ENCODE measurements around the gene PPCS.
"Not testable (repeated sequence)": the region's sequence is repeated elsewhere in the genome, so short reads cannot be mapped to it uniquely, and the experiment has no call there.

Gene PPCS

DNA sequence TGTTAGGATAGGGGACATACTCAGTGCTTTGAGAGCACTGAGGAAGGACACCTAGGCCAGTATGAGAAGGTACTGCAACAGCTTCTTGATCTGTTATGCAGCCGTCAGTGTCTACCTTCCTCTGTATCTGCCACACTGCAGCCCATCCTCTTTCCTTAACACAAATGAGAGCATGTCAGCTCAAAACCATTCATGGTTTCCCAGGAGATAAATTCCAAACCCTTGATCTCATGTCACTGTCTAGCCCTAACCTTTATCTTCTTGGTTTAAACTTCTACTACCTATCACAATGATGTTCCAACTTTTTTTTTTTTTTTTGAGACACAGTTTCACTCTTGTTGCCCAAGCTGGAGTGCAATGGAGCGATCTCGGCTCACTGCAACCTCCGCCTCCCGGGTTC lies 1.9 kb upstream of the PPCS start:
- no peak for DNase-seq

DNA sequence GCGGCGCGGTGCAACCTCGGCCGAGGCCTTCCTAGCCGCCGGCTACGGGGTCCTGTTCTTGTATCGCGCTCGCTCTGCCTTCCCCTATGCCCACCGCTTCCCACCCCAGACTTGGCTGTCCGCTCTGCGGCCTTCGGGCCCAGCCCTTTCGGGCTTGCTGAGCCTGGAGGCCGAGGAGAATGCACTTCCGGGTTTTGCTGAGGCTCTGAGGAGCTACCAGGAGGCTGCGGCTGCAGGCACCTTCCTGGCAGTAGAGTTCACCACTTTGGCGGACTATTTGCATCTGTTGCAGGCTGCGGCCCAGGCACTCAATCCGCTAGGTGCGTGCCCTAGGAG lies 379 bp downstream of the PPCS start:
- peak; percentile 11 to 49 (median 37) for DNase-seq

DNA sequence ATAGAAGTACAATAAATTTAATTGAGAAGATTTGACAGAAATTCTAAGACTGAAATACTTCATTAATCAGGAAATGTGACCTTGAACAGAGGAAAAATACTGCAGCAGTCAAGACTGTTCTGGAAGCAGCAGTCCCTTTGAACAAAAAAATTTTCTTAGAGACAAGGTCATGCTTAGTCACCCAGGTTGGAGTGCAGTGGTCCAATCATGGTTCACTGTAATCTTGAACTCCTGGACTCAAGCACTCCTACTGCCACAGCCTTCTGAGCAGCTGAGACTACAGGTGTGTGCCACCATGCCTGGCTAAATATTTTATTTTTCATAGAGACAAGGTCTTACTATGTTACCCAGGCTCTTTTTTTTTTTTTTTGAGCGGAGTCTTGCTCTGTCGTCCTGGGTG lies 4.9 kb downstream of the PPCS start:
- no peak for DNase-seq

DNA sequence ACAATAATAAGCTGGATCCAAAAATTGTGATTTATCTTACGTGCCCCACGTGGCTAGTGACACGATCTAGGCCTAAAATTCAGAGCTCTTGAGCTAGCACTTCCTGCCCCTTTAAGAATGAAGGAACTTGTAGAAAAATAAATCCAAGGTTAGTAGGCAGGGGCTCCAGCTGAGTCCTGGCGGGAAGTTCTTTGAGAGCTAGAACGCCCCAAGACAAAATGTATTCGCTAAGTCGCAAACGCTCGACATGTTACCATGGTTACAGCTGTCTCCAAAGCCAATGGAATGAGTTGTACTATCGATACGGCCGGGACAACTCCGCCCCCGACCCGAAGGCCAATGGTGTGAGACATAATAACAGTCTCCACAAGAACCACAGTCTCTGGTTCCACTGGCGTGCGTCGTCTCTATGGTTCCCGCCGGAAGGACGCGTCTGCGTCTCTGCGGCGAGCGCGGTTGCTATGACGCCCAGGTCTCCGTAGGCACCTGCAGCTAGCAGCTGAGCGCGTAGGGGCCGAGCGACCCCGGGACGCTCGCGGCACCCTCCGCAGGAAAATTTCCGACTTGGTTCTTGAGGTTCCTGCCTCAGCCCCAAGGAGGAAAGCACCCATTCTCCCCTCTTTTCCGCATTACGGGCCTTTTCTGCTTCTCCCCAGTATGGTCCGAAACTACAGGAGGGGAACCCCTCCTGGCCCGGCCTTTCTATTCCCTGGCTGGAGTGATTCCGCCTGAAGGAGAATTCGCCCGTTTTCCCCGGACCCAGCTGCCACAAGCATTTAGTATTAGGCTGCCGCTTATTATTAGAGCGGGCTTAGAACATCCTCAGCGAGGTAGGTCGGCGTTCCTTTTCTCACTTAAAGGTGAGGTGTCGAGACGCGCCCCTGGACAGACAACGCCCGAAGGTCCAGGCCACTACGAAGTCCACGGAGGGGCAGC lies 6.8 kb downstream of the PPCS start, which contains the start of gene CCDC30:
TSS of gene CCDC30 (plus strand) at position 459 of the 936 bp plus-strand sequence. CDS start 17,266 bp downstream, outside the sequence.
- DNase-seq: peak; percentile 81 to 92 (median 90)

DNA sequence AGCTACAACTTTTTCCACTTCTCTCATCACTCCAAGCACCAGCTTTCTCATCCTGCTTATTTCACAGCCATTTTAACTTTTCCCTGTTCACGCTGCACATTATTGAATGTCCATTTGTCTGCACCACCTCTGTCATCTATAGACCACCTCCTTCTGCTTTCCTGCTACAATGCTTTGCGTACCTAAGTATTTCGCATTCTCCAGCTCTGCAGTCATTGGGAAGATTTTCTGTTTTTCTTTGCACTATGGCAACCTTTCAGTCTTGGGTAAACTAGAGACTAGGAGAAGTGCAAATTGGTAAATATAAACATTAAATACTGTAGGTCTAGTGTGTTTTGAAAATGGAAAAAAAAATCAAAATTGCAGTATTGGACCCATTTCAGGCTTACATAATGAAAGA lies 7.6 kb downstream of the PPCS start:
- DNase-seq: no peak

DNA sequence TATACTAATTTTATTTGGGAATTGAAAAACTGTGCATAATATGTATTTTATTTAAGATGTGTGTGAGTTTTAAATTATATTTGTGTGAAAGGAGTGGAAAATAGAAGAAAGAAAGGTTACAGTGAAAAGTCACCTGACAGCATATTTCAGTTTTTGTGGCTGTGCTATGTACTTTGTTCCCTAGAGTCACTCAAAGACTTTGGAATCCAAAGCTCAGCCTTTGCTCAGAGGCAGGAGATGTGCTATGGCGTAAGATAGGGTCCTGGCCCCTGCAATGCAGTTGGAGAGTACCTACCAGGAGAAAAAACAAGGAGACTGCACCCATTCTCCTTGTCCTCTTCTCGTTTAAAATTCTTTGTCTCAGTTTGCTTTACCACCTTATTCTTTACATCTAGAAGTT lies 9.7 kb downstream of the PPCS start:
- DNase-seq: no peak

DNA sequence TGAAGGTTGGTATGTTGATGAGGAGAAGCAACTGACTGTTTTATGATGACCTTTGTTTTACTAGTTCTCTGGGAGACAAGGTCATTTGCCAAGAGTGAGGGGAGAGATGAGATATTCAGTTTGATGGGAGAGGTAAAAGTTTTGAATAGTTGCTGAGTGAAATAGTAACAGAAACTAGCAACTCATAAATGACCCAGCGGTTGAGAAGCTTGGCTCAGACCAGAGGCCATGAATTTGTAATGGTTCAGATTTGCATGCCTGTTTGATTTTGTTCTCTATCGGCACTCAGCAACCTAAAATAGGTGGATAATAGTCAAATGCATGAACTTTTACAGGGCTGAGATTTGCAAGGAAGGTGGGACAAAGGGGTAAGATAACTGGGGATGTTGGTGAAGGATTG lies 13.4 kb downstream of the PPCS start:
- DNase-seq: no peak

DNA sequence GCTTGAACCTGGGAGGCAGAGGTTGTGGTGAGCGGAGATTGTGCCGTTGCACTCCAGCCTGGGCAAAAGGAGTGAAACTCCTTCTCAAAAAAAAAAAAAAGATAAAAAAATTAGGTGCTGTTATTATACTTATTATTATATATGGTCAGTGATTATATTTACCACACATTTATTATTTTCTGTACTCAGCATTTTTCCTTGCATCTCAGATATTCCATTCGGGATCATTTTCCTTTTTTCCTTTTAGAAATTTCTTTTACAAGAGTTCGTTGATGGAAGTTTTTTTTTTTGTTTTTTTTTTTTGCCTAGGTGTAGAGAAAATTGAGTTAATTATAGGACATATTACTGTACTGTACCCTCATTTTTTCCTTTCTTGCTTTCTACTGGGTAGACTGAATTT lies 20.3 kb downstream of the PPCS start:
- no peak for DNase-seq

DNA sequence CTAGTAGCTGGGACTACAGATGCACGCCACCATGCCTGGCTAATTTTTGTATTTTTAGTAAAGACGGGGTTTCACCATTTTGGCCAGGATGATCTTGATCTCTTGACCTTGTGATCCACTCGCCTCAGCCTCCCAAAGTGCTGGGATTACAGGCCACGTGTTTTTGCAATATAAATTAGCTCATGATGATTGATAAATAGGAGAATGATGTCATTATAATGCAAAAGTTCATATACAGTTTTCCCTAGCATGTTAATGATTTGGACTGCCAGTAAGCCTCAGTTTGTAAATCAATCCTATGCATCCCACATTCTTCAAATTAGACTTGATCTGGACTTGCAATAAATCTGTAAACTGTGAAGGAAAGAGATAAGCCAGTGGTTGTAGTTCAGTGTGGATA lies 21.0 kb downstream of the PPCS start:
- DNase-seq: not testable (repeated sequence)

DNA sequence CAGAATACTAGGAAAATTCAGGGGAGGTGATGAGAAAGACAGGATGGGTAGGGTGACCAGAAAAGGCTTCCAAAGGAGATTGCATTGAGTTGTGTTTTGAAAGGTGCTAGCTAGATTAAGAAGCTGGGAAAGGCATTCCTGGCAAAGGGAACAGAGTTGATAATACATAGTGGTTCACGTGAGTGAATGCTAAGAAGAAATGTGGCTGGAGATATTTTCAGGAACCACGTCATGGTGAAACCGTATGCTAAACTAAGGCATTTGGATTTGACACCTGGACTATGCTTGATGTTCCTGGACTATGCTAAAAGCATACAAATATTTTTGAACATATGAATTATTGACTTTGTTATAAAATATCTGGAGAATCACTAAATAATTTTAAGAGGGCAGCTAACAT lies 21.4 kb downstream of the PPCS start:
- DNase-seq: no peak

DNA sequence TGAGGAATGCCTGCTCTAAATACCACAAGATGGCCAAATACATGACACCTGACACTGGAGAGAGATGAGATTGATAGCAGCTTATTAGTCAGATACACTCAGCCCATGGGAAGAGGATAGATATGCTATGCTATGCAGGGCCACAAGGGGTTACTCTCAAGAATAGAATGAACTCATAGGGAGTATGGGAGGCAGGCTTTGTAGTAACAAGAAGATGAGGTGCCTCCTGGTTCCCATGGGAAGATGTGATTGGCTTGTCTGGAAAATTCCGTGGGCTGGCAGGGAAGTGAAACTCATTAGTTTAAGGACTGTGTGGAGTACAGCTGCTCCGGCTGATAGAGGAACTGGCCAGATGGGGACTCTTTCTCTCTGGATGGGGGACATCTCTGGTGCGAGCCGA lies 23.3 kb downstream of the PPCS start:
- DNase-seq: no peak

DNA sequence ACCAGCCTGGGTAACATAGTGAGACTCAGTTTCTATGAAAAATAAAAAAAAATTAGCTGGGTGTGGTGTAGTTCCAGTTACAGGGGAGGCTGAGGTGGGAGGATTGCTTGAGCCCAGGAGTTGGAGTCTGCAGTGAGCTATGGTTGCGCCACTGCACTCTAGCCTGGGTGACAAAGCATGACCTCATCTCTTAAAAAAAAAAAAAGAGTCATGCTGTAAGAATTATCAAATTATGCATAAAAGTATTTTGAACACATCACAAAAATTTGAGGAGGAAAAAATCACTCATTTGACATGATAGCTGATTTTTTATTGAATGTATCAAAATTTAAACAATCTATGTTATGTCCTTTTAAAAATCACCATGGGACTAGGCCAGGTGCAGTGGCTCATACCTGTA lies 24.6 kb downstream of the PPCS start:
- DNase-seq: no peak

DNA sequence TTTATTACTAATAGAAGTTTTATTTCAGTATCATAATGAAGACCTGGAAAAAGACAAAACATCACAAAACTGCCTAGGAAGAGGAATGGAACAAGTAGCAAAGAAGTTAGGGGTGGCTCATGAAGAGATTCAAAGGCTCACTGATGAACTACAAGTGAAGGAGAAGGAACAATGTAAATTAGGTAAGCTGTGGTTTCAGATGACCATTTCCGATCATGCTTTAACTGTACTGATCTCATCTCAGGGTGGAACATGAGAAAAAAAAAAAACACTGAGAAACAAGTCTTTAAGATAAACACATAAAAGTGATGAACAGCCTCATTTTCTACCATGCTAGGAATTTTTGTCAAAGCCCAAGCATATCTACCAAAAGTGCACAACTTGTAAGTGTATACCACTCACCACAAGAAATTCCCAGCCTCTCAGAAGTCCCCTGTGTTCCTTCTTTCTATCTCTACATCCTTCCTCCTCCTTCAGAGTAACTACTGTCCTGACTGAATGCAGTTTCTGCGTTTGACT lies 26.4 kb downstream of the PPCS start:
- DNase-seq: no peak

DNA sequence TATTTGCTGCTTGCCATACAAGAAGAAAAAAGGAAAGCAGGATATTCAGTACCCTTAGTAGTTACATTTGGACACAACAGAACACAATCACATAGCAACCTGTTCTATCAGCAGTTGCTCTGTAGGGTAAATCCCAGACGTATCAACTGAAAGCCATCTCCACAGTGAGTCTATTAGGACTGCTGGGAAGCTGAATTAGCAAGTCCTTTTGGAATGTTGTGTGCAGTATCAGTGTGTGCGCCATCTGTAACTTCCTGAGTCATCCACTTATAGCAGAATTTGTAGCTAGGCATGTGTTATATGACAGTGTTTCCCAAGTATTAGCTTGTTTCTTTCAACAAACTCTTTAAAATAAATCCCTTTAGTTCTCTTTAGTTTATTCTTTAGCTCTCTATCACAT lies 28.0 kb downstream of the PPCS start:
- DNase-seq: no peak

DNA sequence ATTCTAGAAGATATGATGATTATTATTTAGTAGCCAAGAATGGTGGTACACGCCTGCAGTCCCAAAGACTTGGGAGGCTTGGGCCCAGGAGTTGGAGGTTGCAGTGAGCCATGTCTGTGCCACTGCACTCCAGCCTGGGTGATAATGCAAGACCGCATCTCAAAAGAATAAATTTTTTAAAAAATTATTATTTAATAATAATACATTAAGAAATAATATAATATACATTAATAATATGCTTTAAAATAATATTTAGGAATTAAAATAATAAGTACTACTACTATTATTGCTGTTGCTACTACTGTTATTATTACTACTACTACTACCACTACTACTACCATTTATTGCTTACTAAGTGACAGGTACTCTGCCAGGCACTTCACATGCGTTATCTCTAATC lies 33.9 kb downstream of the PPCS start:
- no peak for DNase-seq

DNA sequence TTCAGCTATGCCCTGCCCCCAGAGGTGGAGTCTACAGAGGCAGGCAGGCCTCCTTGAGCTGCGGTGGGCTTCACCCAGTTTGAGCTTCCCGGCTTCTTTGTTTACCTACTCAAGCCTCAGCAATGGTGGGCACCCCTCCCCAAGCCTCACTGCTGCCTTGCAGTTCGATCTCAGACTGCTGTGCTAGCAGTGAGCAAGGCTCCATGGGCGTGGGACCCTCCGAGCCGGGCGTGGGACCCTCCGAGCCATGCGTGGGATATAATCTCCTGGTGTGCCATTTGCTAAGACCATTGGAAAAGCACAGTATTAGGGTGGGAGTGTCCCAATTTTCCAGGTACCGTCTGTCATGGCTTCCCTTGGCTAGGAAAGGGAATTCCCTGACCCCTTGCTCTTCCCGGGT lies 45.7 kb downstream of the PPCS start:
- DNase-seq: not testable (repeated sequence)

DNA sequence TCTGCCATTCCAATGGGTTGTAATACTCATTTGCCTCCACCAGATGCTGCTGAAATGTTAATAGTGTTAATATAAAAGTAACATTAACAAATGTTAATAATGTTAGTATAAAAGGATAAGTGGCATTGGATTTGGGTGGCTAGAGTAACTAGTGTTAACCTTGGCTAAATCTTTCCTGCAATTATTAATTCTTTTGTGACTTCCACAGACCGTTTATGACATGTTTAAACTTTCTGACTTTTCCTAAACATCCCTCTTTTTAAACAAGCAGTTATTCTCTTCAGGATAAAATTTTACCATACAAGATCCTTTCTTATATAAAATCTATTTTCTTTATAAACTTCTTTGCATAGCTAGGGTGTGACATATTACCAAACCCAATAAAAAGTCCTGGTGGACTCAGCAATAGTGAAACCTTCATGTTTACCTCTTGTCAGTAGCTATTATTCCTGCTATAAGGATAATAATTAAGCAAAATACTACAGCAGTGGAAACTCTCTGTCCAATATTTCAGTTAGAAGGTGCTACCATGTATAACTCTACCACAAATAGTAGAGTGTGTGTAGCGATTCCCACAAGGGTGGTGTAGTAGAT lies 48.3 kb downstream of the PPCS start:
- no peak for DNase-seq

DNA sequence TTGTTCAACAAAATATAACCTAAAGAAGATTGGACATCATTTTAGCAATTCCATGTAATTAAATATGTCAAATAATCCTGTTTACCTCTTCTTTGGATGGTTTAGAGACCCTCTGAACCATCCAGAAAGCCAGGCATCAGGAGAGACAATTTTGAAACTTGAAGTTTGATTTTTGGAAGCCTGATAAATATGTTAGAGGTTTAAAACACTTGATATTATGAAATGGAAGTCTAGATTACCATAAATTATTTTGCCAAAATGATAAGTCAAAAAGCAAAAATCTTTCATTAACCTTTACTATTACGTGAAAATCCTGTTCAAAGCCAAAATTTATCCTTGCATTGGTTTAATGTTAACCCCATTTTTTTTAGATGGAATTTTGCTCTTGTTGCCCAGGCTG lies 50.2 kb downstream of the PPCS start:
- no peak for DNase-seq

Data from activated CD4-positive, CD25-positive, alpha-beta regulatory T cell (primary cell).